GM12878 (cell line): ENCODE measurements around the gene CALD1. TPM values are rescaled to one million over a fixed set of nuclear protein-coding genes. Genes with fewer than 3 reads are reported as not detected.

Experiments
- ATAC-seq: fragments of 200-7000 bp; cut with Tn5 transposase; 3 replicates; pipeline ENCODE4 v1.9.1; 2020; ENCODE audit warnings: mild to moderate bottlenecking, moderate library complexity
- BruUV-seq: library from RNA; stranded (reverse); fragments of 400-500 nt; replicated peaks from 2 replicates; lab custom pipeline; 2021; lab: Mats Ljungman, UMichigan
- CTCF ChIA-PET: fragments of 300-600 bp; sonication (Branson Sonifier 250); formaldehyde crosslinking; extraction: SDS; loops from one replicate; lab custom pipeline; 2021; ENCODE audit warnings: inconsistent platforms; lab: Yijun Ruan, JAX
- POLR2A ChIA-PET: fragments of 350-600 bp; formaldehyde crosslinking; extraction: SDS; loops from one replicate; lab custom pipeline; 2021; ENCODE audit warnings: inconsistent platforms; lab: Charles Lee
- RAD21 ChIA-PET: fragments of 300-600 bp; sonication (Branson Sonifier 250); formaldehyde crosslinking; loops from one replicate; lab custom pipeline; 2023; ENCODE audit warnings: antibody characterized with exemption; ENCODE audit not compliant: unreplicated experiment; lab: Charles Lee
- SMC1A ChIA-PET: fragments of 300-600 bp; sonication (Branson Sonifier 250); formaldehyde crosslinking; loops from one replicate; lab custom pipeline; 2023; ENCODE audit not compliant: unreplicated experiment, uncharacterized antibody; lab: Charles Lee
- DNase-seq: peaks from one replicate; pipeline ENCODE4 v3.0.0-alpha.2; 2011; ENCODE audit warnings: low read depth, low spot score
- FAIRE-seq: peaks from 3 replicates; lab custom pipeline; 2011; peaks lifted over from hg19 to GRCh38; lab: Jason Lieb, UNC
- H2AFZ ChIP-seq: 2 replicates; pipeline ENCODE4 v1.6.0; 2011; ENCODE audit warnings: low read depth, low read length, control low read depth; ENCODE audit not compliant: control insufficient read depth
- H3K27ac ChIP-seq: 2 replicates; pipeline ENCODE4 v1.5.1; 2011; ENCODE audit warnings: control low read depth; ENCODE audit not compliant: control insufficient read depth, insufficient read depth
- H3K27me3 ChIP-seq, 2 experiments: replicated peaks in 1 of 2; 2 replicates each; pipeline versions ENCODE4 v1.6.0 to v1.6.1; 2011; ENCODE audit warnings: low read length in 1 of 2; ENCODE audit not compliant: control insufficient read depth in 2 of 2, insufficient read depth in 2 of 2
- H3K36me3 ChIP-seq, 2 experiments: 2 replicates each; pipeline ENCODE4 v1.5.1; 2011; ENCODE audit warnings: low read length in 1 of 2; ENCODE audit not compliant: control insufficient read depth in 2 of 2, insufficient read depth in 2 of 2
- H3K4me1 ChIP-seq: 2 replicates; pipeline ENCODE4 v1.6.1; 2011; ENCODE audit warnings: mild to moderate bottlenecking, low read length, moderate library complexity, mixed read lengths; ENCODE audit not compliant: control insufficient read depth, insufficient read depth
- H3K4me2 ChIP-seq: 2 replicates; pipeline ENCODE4 v1.6.0; 2011; ENCODE audit warnings: control low read depth; ENCODE audit not compliant: control insufficient read depth, insufficient read depth
- H3K4me3 ChIP-seq: fragments of 200-600 bp; sonication (generic); 2 replicates; pipeline ENCODE4 v1.5.1; 2016
- H3K79me2 ChIP-seq: 2 replicates; pipeline ENCODE4 v1.6.0; 2011; ENCODE audit warnings: low read length; ENCODE audit not compliant: control insufficient read depth, insufficient read depth
- H3K9ac ChIP-seq: 2 replicates; pipeline ENCODE4 v1.8.0; 2011; ENCODE audit warnings: low read length, control low read depth, mixed read lengths; ENCODE audit not compliant: control insufficient read depth, insufficient read depth
- H3K9me3 ChIP-seq: replicated peaks from 3 replicates; pipeline ENCODE4 v1.5.1; 2011; ENCODE audit warnings: mild to moderate bottlenecking, low read length; ENCODE audit not compliant: control insufficient read depth, insufficient read depth
- H4K20me1 ChIP-seq: 2 replicates; pipeline ENCODE4 v1.6.0; 2011; ENCODE audit not compliant: control insufficient read depth, insufficient read depth
- BACH1 ChIP-seq: fragments of 450-650 bp; IDR thresholded peaks from 2 replicates; pipeline ENCODE4 v1.6.1; 2017; ENCODE audit warnings: mild to moderate bottlenecking, borderline replicate concordance
- BRCA1 ChIP-seq: IDR thresholded peaks from 2 replicates; pipeline ENCODE4 v1.6.1; 2011; ENCODE audit warnings: low read depth, low read length, improper control_type of control experiment
- CHD2 ChIP-seq: IDR thresholded peaks from 2 replicates; pipeline ENCODE4 v1.6.1; 2011; ENCODE audit warnings: low read depth, low read length, improper control_type of control experiment, borderline replicate concordance
- ETV6 ChIP-seq, 2 experiments: fragments of 450-650 bp in 1 of 2; IDR thresholded peaks in 1 of 2; conservative IDR thresholded peaks in 1 of 2; 2 replicates each; pipeline ENCODE4 v1.6.1; 2014; ENCODE audit warnings: antibody characterized with exemption in 1 of 2, borderline replicate concordance in 1 of 2, low read depth in 1 of 2, mild to moderate bottlenecking in 1 of 2, moderate library complexity in 1 of 2
- EZH2 ChIP-seq: IDR thresholded peaks from 2 replicates; pipeline ENCODE4 v1.6.1; 2012; ENCODE audit warnings: low read depth, mild to moderate bottlenecking, control low read depth, inconsistent platforms, low read length, borderline replicate concordance; ENCODE audit not compliant: control insufficient read depth
- JUNB ChIP-seq: IDR thresholded peaks from 2 replicates; pipeline ENCODE4 v1.6.1; 2016; ENCODE audit warnings: antibody characterized with exemption, mild to moderate bottlenecking
- MEF2B ChIP-seq: fragments of 450-650 bp; IDR thresholded peaks from 2 replicates; pipeline ENCODE4 v1.6.1; 2018; ENCODE audit warnings: mild to moderate bottlenecking, moderate library complexity; ENCODE audit not compliant: partially characterized antibody, poor library complexity, severe bottlenecking
- NBN ChIP-seq: fragments of 450-650 bp; IDR thresholded peaks from 2 replicates; pipeline ENCODE4 v1.6.1; 2016
- RAD21 ChIP-seq: IDR thresholded peaks from 2 replicates; pipeline ENCODE4 v1.6.1; 2011; ENCODE audit warnings: mild to moderate bottlenecking, low read depth, low read length, moderate library complexity; ENCODE audit not compliant: insufficient read depth
- SMC3 ChIP-seq: IDR thresholded peaks from 2 replicates; pipeline ENCODE4 v1.6.1; 2011; ENCODE audit warnings: low read length, improper control_type of control experiment, borderline replicate concordance
- STAT1 ChIP-seq: fragments of 450-650 bp; conservative IDR thresholded peaks from 2 replicates; pipeline ENCODE4 v1.6.1; 2014; ENCODE audit warnings: antibody characterized with exemption, mild to moderate bottlenecking
- SUPT20H ChIP-seq: IDR thresholded peaks from 2 replicates; pipeline ENCODE4 v1.6.1; 2011; ENCODE audit warnings: low read depth, mild to moderate bottlenecking, low read length, moderate library complexity, borderline replicate concordance; ENCODE audit not compliant: control insufficient read depth
- YY1 ChIP-seq: IDR thresholded peaks from 2 replicates; pipeline ENCODE4 v1.6.1; 2011; ENCODE audit warnings: low read depth, mild to moderate bottlenecking, low read length
- ZBED1 ChIP-seq: IDR thresholded peaks from 2 replicates; pipeline ENCODE4 v1.6.1; 2016; ENCODE audit warnings: borderline replicate concordance
- WGBS: methylation state at CpG from one replicate; pipeline ENCODE4 v1.1.6; 2016; ENCODE audit warnings: low lambda C conversion rate; ENCODE audit not compliant: insufficient replicate concordance, insufficient coverage; ENCODE audit errors: missing lambda C conversion rate; 5-methylcytosine and 5-hydroxymethylcytosine counted together
- in situ Hi-C: fragments of 300-500 bp; cut with MboI; formaldehyde crosslinking; loops from 9 replicates; pipeline ENCODE4 v1.14.3; 2018; ENCODE audit warnings: mixed read lengths
- intact Hi-C: fragments of 100-400 bp; cut with micrococcal nuclease; formaldehyde crosslinking; loops from one replicate; pipeline ENCODE4 v1.14.2; 2022; ENCODE audit not compliant: unreplicated experiment
- polyA plus RNA-seq, 11 experiments: library from polyadenylated mRNA; depleted of rRNA in 4 of 11; unstranded in 6 of 11; stranded (reverse) in 5 of 11; fragments of >200 nt; fragmentation: Nextera tagmentation in 4 of 11; fragmentation: Illumina TruSeq in 1 of 11; extraction: Ambion mirVana in 4 of 11; extraction: Trizol in 1 of 11; gene quantifications; 1 replicate in 1 of 11; 2 replicates in 10 of 11; pipeline versions ENCODE4 v1.2.1 to v1.2.3, GENCODE V29; 2011 to 2016; ENCODE audit warnings: inconsistent platforms in 2 of 11, missing spikeins in 2 of 11, low read depth in 1 of 11
- total RNA-seq, 4 experiments: library from RNA; depleted of rRNA in 3 of 4; stranded (reverse); fragments of >200 nt in 3 of 4; fragmentation: Illumina TruSeq in 1 of 4; extraction: Trizol in 1 of 4; gene quantifications; 2 replicates each; pipeline versions ENCODE4 v1.2.1 to v1.2.3, GENCODE V29; 2013 to 2021
- TF ChIP-seq, protein P1 (sequence below), 3 experiments: IDR thresholded peaks in 2 of 3; conservative IDR thresholded peaks in 1 of 3; 2 replicates each; pipeline ENCODE4 v1.5.1; 2011; ENCODE audit warnings: low read depth in 3 of 3, low read length in 3 of 3, mild to moderate bottlenecking in 3 of 3, control low read depth in 2 of 3, moderate library complexity in 2 of 3, inconsistent platforms in 1 of 3, mixed read lengths in 1 of 3; ENCODE audit not compliant: control insufficient read depth in 2 of 3, insufficient read depth in 1 of 3; ENCODE audit errors: extremely low read depth in 1 of 3
- TF ChIP-seq, protein P2 (sequence below): IDR thresholded peaks from 2 replicates; pipeline ENCODE4 v1.6.1; 2011; ENCODE audit warnings: borderline replicate concordance, low read depth, mild to moderate bottlenecking, moderate library complexity, mixed read lengths, low read length; ENCODE audit not compliant: insufficient read depth; ENCODE audit errors: extremely low read length
- TF ChIP-seq, protein P3 (sequence below): fragments of 450-650 bp; IDR thresholded peaks from 2 replicates; pipeline ENCODE4 v1.6.1; 2016; ENCODE audit warnings: mild to moderate bottlenecking
- TF ChIP-seq, protein P4 (sequence below): IDR thresholded peaks from 2 replicates; pipeline ENCODE4 v1.6.1; 2012; ENCODE audit warnings: low read depth, low read length, improper control_type of control experiment

CALD1 gene
- total and polyA plus RNA-seq, 10 of the 15 experiments (the other 5 are each of a cell fraction or from before 2014, with no cell fraction given) = 0.03 to 1.3 (median 0.22) TPM

DNA sequence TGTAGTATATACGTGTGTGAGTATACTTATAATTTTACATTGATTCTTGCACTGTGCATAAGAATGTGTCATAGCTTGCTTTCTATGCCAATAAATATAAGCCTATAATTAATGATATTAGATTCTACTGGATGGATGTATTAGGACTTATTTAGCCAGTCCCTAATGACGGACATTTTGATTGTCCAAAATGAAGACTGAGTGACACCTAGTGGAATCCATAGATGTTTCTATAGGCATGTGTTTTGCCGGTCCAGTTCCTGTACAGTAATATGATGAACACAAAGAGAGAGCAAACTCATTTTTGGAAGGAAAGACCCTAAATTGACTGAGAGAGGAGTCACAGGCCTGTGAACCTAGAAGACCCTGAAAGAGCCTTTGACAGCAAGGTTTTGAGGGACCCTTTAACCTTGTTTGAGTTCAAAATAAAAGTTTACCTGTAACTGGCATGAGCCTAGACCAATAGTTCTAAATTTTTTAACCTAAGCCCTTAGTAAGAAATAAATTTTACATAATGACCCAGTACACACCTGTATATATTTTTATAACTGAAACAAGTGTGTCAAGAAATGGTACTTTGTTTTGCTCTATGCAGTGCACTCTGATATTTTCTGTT is 164.5 kb downstream of the CALD1 start:
- Histone ChIP-seq H3K9me3 (no peaks in the 10 kb centered on the region), H4K20me1 (no peaks in the 10 kb centered on the region), H3K4me3 (no peak overlapping the region), H3K4me1 (no peaks in the 10 kb centered on the region), H3K79me2 (no peaks in the 10 kb centered on the region), H3K36me3 (no peaks in the 10 kb centered on the region), H3K27ac (no peak overlapping the region), H3K27me3 (no peaks in the 10 kb centered on the region), H3K9ac (no peak overlapping the region), H2AFZ (peak overlapping the region; percentile 18; the same call in 1 of the 2 replicates), H3K4me2 (no peak overlapping the region)
- SMC1A ChIA-PET = interaction anchor here (0.6 to 4.5 kb wide), 31 partner anchors 7 to 338 kb away, joined by 3 to 60 read pairs (median 6); partner anchors contain the start of genes AGBL3, BPGM and CYREN
- intact Hi-C loops = loop anchor here (1.0 to 10.0 kb wide), 6 partner anchors 62 to 429 kb away; no protein-coding TSS in a partner anchor
- CTCF ChIA-PET = interaction anchor here (0.6 to 9.4 kb wide), 33 partner anchors 10 to 511 kb away, joined by 3 to 168 read pairs (median 6); partner anchors contain the start of genes AGBL3 and CYREN
- no TSS peak for BruUV-seq
- peak; percentile 72 for FAIRE-seq
- POLR2A ChIA-PET = interaction anchor here (1.2 to 1.3 kb wide), 2 partner anchors 10 kb away, joined by 4 to 8 read pairs; no protein-coding TSS in a partner anchor
- WGBS = 18% methylated on average over 3 of the region's 3 CpGs
- DNase-seq = no peak
- RAD21 ChIA-PET = interaction anchor here (0.6 to 6.4 kb wide), 19 partner anchors 7 to 511 kb away, joined by 3 to 112 read pairs (median 7); partner anchors contain the start of gene CYREN
- in situ Hi-C loops = no loop called here
- ATAC-seq = peak; percentile 97
- TF ChIP-seq YY1 = peak; percentile 87
- TF ChIP-seq ETV6 (conservative IDR thresholded peaks at IDR 0.05 in 1 of 2, IDR thresholded peaks at IDR 0.05 in 1 of 2; ENCODE audit: borderline replicate concordance in 1 of 2, low read depth in 1 of 2) = no peak
- TF ChIP-seq STAT1 = no peak
- no peak for TF ChIP-seq CHD2
- 0 out of 2 replicates have a peak, but pooled peaks have one; percentile 15 for TF ChIP-seq JUNB
- TF ChIP-seq, protein P1, sequence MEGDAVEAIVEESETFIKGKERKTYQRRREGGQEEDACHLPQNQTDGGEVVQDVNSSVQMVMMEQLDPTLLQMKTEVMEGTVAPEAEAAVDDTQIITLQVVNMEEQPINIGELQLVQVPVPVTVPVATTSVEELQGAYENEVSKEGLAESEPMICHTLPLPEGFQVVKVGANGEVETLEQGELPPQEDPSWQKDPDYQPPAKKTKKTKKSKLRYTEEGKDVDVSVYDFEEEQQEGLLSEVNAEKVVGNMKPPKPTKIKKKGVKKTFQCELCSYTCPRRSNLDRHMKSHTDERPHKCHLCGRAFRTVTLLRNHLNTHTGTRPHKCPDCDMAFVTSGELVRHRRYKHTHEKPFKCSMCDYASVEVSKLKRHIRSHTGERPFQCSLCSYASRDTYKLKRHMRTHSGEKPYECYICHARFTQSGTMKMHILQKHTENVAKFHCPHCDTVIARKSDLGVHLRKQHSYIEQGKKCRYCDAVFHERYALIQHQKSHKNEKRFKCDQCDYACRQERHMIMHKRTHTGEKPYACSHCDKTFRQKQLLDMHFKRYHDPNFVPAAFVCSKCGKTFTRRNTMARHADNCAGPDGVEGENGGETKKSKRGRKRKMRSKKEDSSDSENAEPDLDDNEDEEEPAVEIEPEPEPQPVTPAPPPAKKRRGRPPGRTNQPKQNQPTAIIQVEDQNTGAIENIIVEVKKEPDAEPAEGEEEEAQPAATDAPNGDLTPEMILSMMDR (IDR thresholded peaks at IDR 0.05 in 2 of 3, conservative IDR thresholded peaks at IDR 0.05 in 1 of 3; ENCODE audit: control insufficient read depth in 2 of 3, extremely low read depth in 1 of 3, insufficient read depth in 1 of 3, low read depth in 3 of 3, low read length in 3 of 3) = peak; percentile 49 to 66 (median 55)
- no peak for TF ChIP-seq SUPT20H
- TF ChIP-seq ZBED1 = no peak
- no peak for TF ChIP-seq MEF2B
- peak; percentile 88 for TF ChIP-seq RAD21
- TF ChIP-seq, protein P2, sequence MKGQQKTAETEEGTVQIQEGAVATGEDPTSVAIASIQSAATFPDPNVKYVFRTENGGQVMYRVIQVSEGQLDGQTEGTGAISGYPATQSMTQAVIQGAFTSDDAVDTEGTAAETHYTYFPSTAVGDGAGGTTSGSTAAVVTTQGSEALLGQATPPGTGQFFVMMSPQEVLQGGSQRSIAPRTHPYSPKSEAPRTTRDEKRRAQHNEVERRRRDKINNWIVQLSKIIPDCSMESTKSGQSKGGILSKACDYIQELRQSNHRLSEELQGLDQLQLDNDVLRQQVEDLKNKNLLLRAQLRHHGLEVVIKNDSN = no peak
- TF ChIP-seq, protein P3, sequence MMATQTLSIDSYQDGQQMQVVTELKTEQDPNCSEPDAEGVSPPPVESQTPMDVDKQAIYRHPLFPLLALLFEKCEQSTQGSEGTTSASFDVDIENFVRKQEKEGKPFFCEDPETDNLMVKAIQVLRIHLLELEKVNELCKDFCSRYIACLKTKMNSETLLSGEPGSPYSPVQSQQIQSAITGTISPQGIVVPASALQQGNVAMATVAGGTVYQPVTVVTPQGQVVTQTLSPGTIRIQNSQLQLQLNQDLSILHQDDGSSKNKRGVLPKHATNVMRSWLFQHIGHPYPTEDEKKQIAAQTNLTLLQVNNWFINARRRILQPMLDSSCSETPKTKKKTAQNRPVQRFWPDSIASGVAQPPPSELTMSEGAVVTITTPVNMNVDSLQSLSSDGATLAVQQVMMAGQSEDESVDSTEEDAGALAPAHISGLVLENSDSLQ = peak; percentile 49; the same call in 1 of the 2 replicates
- TF ChIP-seq, protein P4, sequence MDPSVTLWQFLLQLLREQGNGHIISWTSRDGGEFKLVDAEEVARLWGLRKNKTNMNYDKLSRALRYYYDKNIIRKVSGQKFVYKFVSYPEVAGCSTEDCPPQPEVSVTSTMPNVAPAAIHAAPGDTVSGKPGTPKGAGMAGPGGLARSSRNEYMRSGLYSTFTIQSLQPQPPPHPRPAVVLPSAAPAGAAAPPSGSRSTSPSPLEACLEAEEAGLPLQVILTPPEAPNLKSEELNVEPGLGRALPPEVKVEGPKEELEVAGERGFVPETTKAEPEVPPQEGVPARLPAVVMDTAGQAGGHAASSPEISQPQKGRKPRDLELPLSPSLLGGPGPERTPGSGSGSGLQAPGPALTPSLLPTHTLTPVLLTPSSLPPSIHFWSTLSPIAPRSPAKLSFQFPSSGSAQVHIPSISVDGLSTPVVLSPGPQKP = no peak
- TF ChIP-seq NBN = no peak
- TF ChIP-seq BRCA1 = no peak
- TF ChIP-seq BACH1 = no peak
- peak; percentile 87; the same call in 1 of the 2 replicates for TF ChIP-seq SMC3
- TF ChIP-seq EZH2 = no peak
